C1 segment of cervical spinal cord (tissue), 14 donors: ENCODE results near the gene AZU1.
A peak's percentile ranks its signal among the peaks of the same experiment; 100 is the strongest.

ENCODE experiments used
- DNase-seq, 14 donors: peaks; one replicate each; lab custom pipeline; 2025; lab: John Stamatoyannopoulos, UW

The AZU1 gene

GRCh38 chr19:827710-828321 lies at the start of gene AZU1:
TSS of gene AZU1 (plus strand) at chr19:827837. CDS start at chr19:827847, 10 bp downstream.
- DNase-seq, result no peak

GRCh38 chr19:778910-779653 lies 48.6 kb upstream of the AZU1 start:
- DNase-seq, result no peak

GRCh38 chr19:780935-781334 lies 46.7 kb upstream of the AZU1 start:
- DNase-seq, result no peak

GRCh38 chr19:781800-782184 lies 45.8 kb upstream of the AZU1 start:
- DNase-seq, result no peak

GRCh38 chr19:782185-782877 lies 45.3 kb upstream of the AZU1 start:
- DNase-seq, result no peak

GRCh38 chr19:782878-783668 lies 44.6 kb upstream of the AZU1 start:
- DNase-seq, result no peak

GRCh38 chr19:784541-784940 lies 43.1 kb upstream of the AZU1 start:
- no peak for DNase-seq

GRCh38 chr19:787536-787935 lies 40.1 kb upstream of the AZU1 start:
- no peak for DNase-seq

- no peak for DNase-seq
Measured at GRCh38 chr19:788686-788982, 39.0 kb upstream of the AZU1 start.

- no peak for DNase-seq
Measured at GRCh38 chr19:788983-789700, 38.5 kb upstream of the AZU1 start.

GRCh38 chr19:789701-790060 lies 38.0 kb upstream of the AZU1 start:
- DNase-seq, result no peak

GRCh38 chr19:791007-791566 lies 36.5 kb upstream of the AZU1 start:
- no peak for DNase-seq

- no peak for DNase-seq
Measured at GRCh38 chr19:791567-792305, 35.9 kb upstream of the AZU1 start.

- DNase-seq, result no peak
Measured at GRCh38 chr19:792306-792885, 35.2 kb upstream of the AZU1 start.

GRCh38 chr19:793806-794205 lies 33.8 kb upstream of the AZU1 start:
- DNase-seq, result no peak

- peak in 2 of 14 donors; percentile 9 to 45 for DNase-seq
Measured at GRCh38 chr19:795073-795611, 32.5 kb upstream of the AZU1 start.

GRCh38 chr19:795691-796581 lies 31.7 kb upstream of the AZU1 start:
- no peak for DNase-seq

GRCh38 chr19:796692-797527 lies 30.7 kb upstream of the AZU1 start, which contains the start of gene PTBP1:
TSS of gene PTBP1 (plus strand) at chr19:797452. CDS start at chr19:797498, 46 bp downstream.
- peak; percentile 97 to 100 (median 99) for DNase-seq
